ENCODE data around the gene GALT.
"Not testable (repeated sequence)": the region's sequence is repeated elsewhere in the genome, so short reads cannot be mapped to it uniquely, and the experiment has no call there.

The GALT gene

GRCh38 chr9:34636791-34637355 is 9.6 kb upstream of the GALT start:
- H3K9me3 ChIP-seq: no peaks in the 10 kb centered on the region
- peak overlapping the region; percentile 92 for H3K4me3 ChIP-seq (ENCODE audit: low read depth, low read length)
- no peaks in the 10 kb centered on the region for H3K27me3 ChIP-seq
- H3K4me1 ChIP-seq: peaks cover 5% of the 10 kb centered on the region
- no peak for TF ChIP-seq CTCF (IDR thresholded peaks at IDR 0.05; ENCODE audit: low read depth, low read length)
- DNase-seq: peak; percentile 48
- peaks cover 10% of the 10 kb centered on the region for H3K36me3 ChIP-seq

- peaks cover 5% of the 10 kb centered on the region for H3K4me1 ChIP-seq
- peak; percentile 97 for DNase-seq
- no peaks in the 10 kb centered on the region for H3K27me3 ChIP-seq
- peaks cover 10% of the 10 kb centered on the region for H3K36me3 ChIP-seq
- H3K4me3 ChIP-seq (ENCODE audit: low read depth, low read length): peak within 1 kb of the TSS; percentile 92
- TF ChIP-seq CTCF (IDR thresholded peaks at IDR 0.05; ENCODE audit: low read depth, low read length): no peak
- no peaks in the 10 kb centered on the region for H3K9me3 ChIP-seq
Measured at GRCh38 chr9:34637356-34638137, 8.9 kb upstream of the GALT start, which contains the start of gene SIGMAR1. Gene SIGMAR1 (minus strand): TSS chr9:34637787. CDS start chr9:34637697, 90 bp downstream.

GRCh38 chr9:34638138-34638445 is 8.4 kb upstream of the GALT start:
- Histone ChIP-seq H3K9me3 (no peaks in the 10 kb centered on the region), H3K27me3 (no peaks in the 10 kb centered on the region), H3K4me1 (peaks cover 5% of the 10 kb centered on the region), H3K4me3 (ENCODE audit: low read depth, low read length) (peak overlapping the region; percentile 92), H3K36me3 (peaks cover 10% of the 10 kb centered on the region)
- DNase-seq: no peak
- TF ChIP-seq CTCF (IDR thresholded peaks at IDR 0.05; ENCODE audit: low read depth, low read length): no peak

GRCh38 chr9:34639322-34639721 is 7.2 kb upstream of the GALT start:
- H3K4me1 ChIP-seq; H3K9me3 ChIP-seq; H3K4me3 ChIP-seq (ENCODE audit: low read depth, low read length); DNase-seq; H3K27me3 ChIP-seq: not testable (repeated sequence)
- H3K36me3 ChIP-seq: peaks cover 10% of the 10 kb centered on the region

GRCh38 chr9:34642679-34643078 is 3.8 kb upstream of the GALT start:
- H3K4me3 ChIP-seq (ENCODE audit: low read depth, low read length): no peak overlapping the region
- no peaks in the 10 kb centered on the region for H3K36me3 ChIP-seq
- no peaks in the 10 kb centered on the region for H3K9me3 ChIP-seq
- peaks cover 8% of the 10 kb centered on the region for H3K4me1 ChIP-seq
- H3K27me3 ChIP-seq: no peaks in the 10 kb centered on the region
- TF ChIP-seq CTCF (IDR thresholded peaks at IDR 0.05; ENCODE audit: low read depth, low read length): no peak
- DNase-seq: no peak

GRCh38 chr9:34644766-34645314 is 1.6 kb upstream of the GALT start:
- Histone ChIP-seq H3K27me3 (no peaks in the 10 kb centered on the region), H3K4me3 (ENCODE audit: low read depth, low read length) (no peak overlapping the region), H3K4me1 (peaks cover 3% of the 10 kb centered on the region), H3K9me3 (no peaks in the 10 kb centered on the region), H3K36me3 (peaks cover 14% of the 10 kb centered on the region)
- TF ChIP-seq CTCF (IDR thresholded peaks at IDR 0.05; ENCODE audit: low read depth, low read length): no peak
- no peak for DNase-seq

Measured in BE2C (cell line).